HG03066 (cell line): ENCODE results near the gene PNPLA2.

ENCODE experiments used
- ATAC-seq: cut with Tn5 transposase; IDR thresholded peaks from one replicate; pipeline ENCODE4 v1.9.1; 2021; ENCODE audit warnings: low read depth; ENCODE audit not compliant: unreplicated experiment

Gene PNPLA2

DNA sequence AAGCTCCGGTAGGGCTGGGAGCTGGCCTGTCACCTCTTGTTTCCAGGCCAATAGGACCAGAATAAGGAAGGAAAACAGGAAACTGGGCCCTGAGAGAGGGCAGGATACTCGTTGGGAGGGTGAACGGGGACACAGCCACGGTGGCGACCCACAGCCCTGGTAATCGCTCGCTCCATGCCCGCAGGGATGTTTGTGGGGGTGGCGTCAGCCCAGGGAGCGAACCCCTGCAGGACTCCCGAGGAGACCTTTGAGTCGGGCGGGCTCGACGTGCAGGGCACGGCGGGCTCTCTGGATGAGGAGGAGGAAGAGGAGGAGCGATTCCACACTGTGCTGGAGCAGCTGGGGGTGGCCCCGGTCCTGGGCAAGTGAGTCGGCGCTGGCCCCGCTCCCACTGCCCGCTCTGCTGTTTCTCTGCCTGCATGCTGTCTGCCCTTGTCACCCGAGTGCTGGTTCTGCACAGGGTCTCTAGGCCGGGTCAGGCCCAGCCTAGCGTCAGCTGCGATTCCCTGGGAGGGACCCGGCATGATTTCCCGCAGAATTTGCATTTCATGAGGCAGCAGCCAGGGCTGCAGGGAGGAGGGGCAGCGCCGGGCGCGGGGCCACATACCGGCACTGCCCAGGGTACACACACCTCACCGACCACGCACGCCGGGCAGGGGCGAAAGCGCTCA lies 10.6 kb downstream of the PNPLA2 start:
- ATAC-seq, result no peak

DNA sequence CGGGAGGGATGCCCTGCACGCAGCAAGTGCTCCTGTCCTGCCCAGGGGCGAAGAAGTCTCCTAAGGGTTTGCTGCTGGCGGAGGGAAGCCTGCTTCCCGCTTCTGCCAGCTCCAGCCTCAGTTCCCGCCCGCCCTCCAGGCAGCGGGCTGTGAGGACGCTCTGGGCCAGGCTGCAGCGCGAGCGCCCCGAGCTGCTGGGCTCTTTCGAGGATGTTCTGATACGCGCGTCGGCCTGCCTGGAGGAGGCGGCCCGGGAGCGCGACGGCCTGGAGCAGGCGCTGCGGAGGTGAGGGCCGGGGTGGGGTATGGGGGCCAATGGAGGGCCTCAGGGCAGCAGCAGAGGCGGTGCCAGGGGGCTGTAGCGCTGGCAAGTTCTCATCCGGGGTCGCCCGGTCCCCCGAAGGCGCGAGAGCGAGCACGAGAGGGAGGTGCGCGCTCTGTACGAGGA lies 11.2 kb downstream of the PNPLA2 start:
- ATAC-seq, result no peak

DNA sequence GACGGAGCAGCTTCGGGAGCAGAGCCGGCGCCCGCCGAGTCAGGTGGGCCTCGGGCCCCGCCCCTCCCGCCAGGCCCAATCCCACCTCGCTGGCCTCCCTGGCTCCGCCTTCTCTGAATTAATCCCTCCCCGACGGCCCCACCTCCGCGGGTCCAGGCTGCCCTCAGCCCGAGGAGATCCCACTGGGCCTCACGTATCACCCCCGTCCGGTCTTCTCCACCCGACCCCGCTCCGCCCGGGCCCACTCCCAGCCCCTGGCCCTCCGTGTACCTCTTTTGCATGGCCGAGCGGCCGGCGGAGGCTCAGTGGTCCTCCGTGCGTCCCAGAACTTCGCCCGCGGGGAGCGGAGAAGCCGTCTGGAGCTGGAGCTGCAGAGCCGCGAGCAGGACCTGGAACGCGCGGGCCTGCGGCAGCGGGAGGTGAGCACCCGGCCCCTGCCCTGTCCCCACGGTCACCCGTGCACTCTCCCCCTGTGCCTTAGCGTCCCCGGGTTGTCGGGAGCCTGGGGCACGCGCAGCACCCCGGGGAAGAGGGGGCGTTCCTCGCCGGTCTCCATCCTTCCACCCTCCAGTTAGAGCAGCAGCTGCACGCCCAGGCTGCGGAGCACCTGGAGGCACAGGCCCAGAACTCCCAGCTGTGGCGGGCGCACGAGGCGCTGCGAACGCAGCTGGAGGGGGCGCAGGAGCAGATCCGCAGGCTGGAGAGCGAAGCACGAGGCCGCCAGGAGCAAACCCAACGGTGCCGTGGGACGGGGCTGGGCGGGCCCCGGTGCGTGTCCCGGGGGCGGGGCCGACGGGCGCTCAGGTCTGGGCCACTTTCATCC lies 11.8 kb downstream of the PNPLA2 start:
- peak; percentile 24 for ATAC-seq

DNA sequence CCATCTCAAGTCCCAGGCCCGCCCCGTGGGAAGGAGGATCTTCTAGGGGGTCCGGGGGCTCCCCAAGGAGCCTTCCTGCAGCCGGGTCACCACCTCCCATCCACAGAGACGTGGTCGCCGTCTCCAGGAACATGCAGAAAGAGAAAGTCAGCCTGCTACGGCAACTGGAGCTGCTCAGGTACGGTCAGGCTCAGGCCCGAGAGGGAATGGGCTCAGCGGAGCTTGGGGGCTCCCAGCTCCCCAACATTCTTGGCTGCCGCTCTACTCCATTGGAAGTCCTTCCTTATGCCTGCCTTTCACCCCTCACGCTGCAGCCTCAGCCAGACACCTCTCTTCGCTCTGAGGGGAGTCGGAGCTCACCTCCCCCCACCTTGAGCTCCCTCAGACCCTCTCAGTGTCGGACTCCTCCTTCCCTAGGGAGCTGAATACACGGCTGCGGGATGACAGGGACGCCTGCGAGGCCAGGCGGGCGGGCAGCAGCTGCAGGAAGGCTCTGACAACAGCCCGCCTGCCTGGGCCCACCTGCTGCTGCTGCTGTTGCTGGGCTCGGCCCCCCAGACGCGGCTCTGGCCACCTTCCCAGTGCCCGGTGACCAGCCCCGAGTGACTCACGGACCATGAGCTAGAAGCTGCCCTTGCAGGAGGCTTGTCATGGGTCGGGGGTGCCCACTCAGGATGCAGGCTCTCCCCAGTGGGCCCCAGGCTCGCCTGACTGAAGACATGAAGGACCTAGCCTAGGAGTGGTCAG lies 12.6 kb downstream of the PNPLA2 start:
- no peak for ATAC-seq

DNA sequence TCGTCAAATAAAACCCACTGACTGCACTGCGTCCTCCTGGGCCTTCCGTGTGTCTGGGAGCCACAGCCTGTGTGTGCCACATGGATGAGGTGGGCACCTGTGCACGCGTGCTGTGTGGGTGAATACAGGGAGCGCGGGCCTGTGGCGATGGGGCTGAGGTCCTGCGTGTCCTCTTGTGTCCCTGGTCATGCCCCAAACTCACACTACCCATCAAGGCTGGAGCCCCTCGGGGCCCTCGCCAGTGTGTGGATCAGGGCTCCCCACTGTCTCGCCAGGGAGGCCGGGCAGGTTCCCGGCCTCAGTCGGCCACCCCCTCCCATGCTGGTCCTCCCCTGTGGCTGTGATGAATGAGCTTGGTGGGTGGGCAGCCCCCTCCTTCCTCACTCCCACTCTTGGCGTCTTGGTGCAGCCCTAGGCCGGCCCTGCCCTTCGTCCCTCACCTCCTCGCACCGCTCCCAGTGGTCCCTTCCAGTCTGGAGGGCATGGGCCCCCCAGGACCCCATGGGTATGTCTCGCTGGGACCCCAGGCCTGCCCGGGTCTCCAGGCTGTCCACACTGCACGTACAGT lies 13.3 kb downstream of the PNPLA2 start:
- ATAC-seq, result no peak

DNA sequence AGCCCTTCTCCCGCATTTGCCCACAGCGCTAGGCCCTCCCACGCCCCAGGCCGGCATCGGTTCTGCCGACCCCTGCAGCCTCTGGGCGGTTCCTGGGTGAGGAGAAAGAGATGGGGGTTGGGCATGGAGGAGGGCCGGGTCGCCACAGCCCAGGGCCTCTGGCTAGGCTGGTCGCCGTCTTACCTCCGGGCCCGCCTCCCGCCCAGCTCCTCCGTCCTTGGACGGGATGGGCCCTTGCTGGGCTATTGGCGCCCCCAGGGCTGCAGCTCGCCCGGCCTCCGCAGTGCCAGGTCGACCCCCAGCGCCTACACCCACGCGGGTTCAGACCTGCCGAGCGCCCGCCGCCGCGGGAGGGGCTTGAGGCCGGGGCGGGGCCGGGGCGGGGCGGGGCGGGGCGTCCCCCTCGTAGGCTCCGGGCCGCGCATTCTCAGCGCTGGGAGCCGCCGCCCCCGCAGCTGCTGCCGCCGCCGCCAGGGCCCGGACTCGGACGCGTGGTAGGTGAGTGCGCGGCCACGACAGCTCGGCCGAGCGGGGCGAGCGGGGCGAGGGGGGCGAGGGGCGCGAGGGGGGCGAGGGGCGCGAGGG lies 13.9 kb downstream of the PNPLA2 start, which contains the start of gene CD151:
CD151 (plus strand) TSS at position 424 of the 585 bp plus-strand sequence. CDS start 3,118 bp downstream, outside the sequence.
- ATAC-seq, result no peak

DNA sequence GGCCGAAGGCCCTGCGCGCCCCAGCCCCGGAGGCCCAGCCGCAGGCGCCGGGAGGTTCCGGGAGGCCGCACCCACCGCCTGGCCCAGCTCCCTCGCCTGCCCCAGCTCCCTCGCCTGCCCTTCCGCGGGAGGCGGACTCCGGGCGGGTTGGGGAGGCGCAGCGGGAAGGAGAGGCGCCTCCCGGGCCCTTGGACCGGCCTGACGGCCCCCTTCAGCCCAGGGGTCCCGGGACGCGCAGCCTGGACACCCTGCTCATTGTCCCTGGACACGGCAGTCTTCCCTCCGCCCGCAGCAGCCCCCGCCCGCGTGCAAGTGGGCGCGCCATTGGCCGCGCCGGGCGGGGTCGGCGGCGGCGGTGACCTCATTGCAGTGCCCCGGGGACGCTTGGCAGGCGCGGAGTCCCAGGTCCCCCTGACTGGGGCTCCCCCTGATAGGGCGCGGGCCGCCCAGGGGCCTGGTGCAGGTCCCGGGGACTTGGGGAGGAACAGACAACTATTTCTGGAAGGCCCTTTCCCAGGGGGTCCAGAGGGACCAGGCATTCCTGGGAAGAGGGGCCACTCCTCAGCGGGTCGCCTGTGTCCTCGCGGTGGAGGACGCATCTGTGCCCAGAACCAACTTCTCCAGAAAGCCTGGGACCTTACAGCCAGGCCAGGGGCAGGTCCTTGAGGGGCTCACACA lies 14.5 kb downstream of the PNPLA2 start:
- ATAC-seq, result no peak

DNA sequence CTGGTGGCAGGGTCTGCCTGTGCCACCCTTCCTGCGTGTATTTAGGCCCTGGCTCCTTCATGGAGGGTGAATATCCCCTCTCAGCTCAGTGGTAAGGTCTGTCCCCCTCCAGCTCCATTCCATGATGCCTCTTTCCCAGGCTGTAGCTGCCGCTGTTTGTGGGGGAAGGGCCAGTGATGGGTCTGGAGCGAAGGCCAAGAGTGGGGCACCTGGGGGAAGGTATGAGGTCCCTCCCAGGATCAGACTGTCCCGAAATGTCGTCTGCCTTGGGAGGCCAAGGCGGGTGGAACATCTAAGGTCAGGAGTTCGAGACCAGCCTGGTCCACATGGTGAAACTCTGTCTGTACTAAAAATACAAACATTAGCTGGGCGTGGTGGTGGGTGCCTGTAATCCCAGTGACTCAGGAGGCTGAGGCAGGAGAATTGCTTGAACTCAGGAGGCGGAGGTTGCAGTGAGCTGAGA lies 15.2 kb downstream of the PNPLA2 start:
- no peak for ATAC-seq

DNA sequence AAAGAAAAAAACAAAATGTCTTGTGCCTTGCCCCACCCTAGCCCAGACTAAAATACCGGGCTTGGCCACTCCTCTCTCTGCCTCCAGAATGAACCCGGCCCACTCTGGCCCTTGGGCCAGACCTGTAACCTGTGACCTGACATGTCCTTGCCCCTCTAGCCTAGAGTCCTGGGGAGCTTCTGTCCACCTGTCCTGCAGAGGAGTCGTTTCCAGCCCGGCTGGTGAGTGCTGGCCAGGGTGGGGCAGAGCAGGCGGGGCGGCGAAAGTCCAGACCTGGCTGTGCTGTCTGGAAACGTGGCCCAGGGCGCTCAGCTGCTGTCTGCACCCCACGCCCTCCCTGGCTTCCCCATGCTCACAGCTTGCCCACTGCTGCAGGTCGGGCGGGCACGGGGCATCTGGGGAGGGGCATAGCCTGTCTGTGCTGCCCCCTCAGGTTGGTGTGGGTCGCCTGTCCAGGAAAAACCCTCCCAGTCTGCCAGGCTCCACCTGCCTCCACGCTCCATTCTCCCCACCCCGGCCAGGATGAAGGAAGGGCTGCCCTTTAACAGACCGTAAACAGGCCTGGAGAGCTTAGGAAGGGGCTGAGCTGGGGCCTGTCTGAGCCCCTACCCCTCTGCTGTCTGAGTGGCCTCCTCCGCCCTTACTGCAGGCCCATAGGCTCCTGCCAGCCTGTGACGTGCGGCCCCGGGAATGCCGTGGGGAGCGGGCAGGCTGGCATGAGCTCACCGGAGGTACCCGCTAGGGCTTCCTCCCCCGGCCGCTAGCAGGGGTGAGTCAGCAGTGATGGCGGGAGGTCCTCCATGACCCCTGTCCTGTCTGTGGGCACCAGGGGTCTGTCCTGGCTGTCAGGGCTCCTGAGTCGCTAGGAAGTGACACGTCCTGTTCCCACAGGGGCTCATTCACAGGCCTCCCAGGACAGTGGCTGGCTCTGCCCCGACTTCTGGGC lies 15.9 kb downstream of the PNPLA2 start:
- ATAC-seq, result no peak

DNA sequence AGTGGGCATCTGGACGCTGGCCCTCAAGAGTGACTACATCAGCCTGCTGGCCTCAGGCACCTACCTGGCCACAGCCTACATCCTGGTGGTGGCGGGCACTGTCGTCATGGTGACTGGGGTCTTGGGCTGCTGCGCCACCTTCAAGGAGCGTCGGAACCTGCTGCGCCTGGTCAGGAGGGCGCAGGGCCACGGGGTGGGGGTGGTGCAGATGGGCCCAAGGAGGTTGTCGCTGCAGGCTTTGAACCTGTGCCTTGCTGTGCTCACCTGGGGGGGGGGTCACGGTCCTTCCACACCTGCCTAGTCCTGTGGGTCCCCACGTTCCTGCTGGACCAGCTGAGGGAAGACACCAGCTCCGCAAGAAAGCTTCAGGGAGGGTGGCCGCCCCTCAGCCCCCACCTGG lies 17.6 kb downstream of the PNPLA2 start:
- ATAC-seq, result no peak

DNA sequence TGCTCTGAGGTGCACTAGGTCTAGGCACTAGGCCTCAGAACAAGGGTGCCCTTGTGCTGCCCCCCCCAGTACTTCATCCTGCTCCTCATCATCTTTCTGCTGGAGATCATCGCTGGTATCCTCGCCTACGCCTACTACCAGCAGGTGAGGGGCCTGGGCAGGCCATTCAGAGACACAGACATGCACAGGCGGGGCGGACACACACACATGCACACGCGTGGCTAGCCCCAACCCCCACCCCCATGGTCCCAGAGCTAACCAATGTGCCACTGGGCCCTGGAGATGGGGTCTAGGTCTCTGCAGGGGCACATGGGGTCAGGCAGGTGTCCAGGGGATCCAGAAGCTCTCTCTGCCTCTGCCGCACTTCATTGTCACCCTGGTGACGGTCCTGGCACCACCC lies 18.0 kb downstream of the PNPLA2 start:
- no peak for ATAC-seq

DNA sequence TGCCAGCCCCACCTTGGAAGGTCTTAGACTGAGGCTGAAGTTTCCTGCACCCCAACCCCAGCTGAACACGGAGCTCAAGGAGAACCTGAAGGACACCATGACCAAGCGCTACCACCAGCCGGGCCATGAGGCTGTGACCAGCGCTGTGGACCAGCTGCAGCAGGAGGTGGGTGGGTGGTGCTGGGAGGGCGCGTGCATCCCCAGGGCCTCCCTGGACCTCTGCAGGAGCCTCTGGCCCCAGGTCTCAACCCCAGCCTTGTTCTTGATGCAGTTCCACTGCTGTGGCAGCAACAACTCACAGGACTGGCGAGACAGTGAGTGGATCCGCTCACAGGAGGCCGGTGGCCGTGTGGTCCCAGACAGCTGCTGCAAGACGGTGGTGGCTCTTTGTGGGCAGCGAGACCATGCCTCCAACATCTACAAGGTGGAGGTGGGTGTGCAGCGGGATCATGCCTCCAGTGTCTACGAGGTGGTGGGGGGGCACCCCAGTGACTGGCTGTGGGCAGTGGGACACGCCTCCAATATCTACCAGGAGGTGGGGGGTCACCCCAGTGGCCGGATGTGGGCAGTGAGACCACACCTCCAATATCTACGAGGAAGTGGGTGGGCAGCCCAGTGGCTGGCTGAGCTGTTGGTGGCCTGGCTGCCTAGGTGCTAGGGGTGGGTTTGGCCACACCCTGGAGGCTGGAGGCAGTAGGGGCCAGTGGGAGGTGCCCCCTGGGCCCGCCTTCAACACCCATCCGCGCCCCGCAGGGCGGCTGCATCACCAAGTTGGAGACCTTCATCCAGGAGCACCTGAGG lies 18.7 kb downstream of the PNPLA2 start:
- no peak for ATAC-seq

DNA sequence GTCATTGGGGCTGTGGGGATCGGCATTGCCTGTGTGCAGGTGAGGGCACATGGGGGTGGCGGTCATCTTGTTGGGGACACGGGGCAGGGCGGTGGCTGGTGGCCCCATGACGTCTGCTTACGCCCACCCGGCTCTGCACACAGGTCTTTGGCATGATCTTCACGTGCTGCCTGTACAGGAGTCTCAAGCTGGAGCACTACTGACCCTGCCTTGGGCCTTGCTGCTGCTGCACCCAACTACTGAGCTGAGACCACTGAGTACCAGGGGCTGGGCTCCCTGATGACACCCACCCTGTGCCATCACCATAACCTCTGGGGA lies 19.2 kb downstream of the PNPLA2 start:
- ATAC-seq, result no peak

DNA sequence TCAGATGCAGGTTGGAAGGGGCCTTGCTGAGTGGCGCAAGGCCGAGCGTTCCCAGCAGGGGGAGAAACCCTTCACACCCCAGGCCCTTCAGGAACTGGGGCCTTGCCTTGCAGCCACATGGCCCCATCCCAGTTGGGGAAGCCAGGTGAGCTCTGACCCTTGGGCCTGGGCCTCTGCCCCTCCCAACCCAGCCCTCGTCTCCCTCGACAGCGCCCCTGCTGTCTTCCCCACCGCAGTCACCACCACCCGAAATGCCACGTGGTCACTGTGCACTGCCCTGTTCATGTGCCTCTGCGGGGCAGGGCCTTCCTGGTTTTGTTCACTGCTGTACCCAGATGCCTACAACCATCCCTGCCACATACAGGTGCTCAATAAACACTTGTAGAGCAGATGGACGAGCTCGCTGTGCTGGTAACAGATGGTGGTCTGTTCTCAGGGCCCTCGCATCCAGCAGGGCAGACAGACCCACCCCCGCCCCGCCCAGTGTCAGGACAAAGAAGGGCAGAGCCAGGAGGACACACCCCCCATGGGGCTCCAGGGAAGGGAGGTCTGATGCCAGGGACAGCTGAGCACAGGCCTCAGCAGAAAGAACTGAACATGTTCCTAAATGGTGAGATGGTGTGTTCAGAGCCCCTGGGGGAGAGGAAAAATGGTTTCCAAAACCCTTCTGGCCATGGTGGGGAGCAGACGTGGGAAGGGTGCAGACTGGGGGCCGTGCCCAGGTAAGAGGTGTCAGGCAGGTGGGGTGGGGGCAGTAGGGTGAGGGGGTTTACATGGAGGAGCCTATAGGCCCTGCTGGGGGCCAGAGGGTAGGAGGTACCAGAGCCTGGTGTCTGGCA lies 19.9 kb downstream of the PNPLA2 start:
- ATAC-seq, result no peak

DNA sequence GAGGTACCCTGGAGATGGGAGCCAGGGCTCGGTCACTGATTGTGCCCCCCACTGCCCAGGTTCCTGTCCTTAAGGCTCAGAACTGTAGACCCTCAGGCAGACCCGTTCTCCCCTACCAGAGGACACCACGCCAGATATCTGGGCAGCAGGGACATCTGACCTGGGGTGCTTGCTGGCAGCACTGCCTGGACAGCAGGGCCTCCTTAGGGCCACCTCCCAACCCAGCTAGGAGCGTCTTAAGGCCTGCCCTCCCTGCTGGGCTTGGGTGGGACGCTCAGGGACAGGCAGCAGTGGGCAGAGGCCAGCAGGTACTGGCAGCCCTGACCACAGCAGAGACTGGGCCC lies 20.5 kb downstream of the PNPLA2 start:
- no peak for ATAC-seq

DNA sequence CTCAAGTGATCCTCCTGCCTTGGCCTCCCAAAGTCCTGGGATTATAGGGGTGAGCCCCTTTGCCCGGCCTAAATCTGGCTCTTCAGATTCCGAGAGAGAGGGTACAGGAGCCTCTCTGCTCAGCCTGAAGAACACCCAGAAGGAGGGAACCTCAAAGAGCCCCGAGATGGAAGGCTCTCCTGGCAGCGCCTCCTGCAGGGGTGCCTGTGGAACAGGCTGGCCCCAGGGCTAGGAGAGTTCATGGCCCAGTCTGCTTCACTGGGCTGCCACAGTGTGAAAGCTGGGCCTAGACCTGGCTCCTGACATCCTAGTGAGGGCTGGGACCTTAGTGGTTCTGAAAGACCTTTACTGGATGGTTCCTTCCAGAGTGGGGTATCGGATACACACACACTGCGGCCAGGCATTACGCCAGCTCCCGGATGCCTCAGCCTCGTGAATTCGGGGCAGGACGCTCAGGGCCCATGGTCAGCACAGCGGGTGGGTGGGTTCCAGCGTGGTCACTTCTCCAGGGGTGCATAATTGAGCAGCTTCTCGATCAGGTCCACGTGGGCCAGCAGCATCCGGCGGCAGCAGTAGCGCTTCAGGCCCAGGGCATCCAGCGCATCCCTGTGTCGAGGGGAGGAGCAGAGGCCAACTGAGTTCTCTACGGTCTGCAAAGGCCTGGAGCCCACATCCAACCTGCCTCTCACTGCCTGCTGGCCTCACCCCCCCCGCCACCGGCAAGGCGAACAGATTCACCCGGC lies 21.3 kb downstream of the PNPLA2 start:
- ATAC-seq, result no peak

DNA sequence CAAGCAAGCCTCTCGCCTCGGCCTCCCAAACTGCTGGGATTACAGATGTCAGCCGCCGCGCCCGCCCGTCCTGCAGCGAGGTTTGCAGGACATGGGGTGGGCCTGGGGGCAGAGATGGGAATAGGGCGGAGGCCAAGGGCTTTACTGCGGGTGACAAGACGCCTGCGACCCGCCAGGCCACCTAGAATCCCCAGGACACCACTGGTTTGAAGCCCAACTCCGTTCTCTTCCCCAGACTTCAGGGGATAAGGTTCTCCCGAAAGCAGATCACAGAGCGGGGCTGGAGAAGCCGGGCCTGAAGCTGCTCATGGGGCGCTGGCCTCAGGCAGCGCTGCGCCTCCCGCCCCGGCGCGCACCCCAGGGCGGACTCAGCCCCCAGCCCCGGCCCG lies 23.3 kb downstream of the PNPLA2 start:
- peak; percentile 37 for ATAC-seq
